ENCODE results near the gene SLC35F5.
"Not testable (repeated sequence)": the region's sequence is repeated elsewhere in the genome, so short reads cannot be mapped to it uniquely, and the experiment has no call there.

Gene SLC35F5

GRCh38 chr2:113694438-113694837, 62.0 kb downstream of the SLC35F5 start:
- DNase-seq (ENCODE audit: low read depth): no peak

DNA sequence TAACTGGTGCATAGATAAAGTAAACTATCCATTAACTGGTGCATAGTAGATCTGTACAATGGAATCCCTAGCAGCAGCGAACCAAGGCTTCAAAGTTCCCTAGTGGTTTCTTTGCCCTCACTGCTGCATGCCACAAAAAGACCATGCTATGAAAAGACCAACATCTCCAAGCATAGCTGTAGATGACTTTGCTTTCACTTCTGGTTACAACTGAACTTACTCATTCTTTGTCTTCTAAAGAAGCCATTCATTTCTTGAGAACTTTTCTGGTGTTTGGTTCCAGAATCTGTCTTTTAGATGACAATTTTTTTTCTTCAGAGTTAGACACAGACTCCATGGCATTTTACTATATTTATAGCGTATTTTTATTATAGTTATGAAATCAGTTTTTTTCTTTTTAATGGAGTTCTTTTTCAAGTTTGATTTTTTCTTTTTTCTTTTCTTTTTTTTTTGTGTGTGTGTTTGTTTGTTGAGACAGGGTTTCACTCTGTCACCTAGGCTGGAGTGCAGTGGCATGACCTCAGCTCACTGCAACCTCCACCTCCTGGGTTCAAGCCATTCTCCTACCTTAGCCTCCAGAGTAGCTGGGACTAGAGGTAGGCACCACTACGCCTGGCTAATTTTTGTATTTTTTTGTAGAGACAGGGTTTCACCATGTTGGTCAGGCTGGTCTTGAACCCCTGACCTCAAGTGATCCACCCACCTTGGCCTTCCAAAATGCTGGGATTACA, 63.6 kb downstream of the SLC35F5 start:
- no peak for DNase-seq (ENCODE audit: low read depth)

DNA sequence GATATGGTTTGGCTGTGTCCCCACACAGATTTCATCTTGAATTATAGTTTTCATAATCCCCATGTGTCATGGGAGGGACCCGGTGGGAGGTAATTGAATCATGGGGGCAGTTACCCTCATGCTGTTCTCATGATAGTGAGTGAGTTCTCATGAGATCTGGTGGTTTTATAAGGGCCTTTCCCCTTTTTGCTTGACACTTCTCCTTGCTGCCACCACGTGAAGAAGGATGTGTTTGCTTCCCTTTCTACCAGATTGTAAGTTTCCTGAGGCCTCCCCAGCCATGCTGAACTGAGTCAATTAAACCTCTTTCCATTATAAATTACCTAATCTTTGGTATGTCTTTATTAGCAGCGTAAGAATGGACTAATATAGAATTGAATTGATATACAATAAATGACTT, 65.6 kb downstream of the SLC35F5 start:
- DNase-seq (ENCODE audit: low read depth): not testable (repeated sequence)

DNA sequence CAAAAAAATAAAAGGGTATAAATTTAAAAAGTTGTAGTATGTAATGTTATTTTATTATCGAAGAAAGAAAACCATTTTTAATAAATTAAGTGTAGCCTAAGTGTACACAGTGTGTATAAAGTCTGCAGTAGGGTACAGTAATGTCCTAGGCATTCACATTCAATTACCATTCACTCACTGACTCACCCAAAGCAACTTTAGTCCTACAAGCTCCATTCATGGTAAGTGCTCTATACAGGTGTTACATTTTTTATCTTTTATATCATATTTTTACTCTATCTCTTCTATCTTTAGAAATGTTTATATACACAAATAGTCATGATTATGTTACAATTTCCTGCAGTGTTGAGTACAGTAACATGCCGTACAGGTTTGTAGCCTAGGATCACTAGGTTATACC, 69.9 kb downstream of the SLC35F5 start:
- DNase-seq (ENCODE audit: low read depth): no peak

DNA sequence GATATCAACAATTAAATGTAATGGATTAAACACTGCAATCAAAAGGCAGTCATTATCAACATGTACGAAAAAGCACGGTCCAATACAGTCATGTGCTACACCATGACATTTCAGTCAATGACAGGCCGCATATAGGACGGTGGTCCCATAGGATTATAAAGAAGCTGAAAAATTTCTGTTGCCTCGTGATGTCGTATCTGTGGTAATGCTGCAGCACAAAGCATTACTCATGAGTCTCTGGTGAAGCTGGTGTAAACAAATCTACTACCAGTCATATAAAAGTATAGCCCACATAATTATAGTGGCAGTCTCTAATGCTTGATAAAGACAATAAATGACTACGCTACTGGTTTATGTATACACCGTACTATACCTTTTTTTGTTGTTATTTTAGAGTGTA, 71.0 kb downstream of the SLC35F5 start:
- no peak for DNase-seq (ENCODE audit: low read depth)

DNA sequence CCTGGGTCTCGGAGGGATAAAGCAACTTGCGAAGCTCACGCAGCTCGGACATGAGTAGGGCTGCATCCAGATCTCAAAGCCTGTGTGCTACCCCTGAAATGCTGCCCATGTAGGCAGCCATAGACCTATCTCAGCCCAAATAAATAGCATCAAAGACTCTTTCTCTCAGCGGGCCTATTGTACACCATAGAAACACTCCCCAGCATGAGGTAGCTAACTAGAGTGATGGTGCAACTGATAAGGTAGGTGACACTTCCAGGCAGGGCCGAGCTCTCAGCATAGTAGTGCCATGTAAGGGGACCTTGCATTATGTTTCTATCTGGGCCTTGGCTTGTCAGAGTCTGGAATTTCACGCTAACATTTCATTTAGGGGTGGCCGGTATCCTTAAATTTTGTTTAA, 77.0 kb downstream of the SLC35F5 start:
- no peak for DNase-seq (ENCODE audit: low read depth)

- no peak for DNase-seq (ENCODE audit: low read depth)
Measured at GRCh38 chr2:113677330-113677729, 79.1 kb downstream of the SLC35F5 start.

- no peak for DNase-seq (ENCODE audit: low read depth)
Measured at GRCh38 chr2:113676623-113677266, 79.7 kb downstream of the SLC35F5 start.

DNA sequence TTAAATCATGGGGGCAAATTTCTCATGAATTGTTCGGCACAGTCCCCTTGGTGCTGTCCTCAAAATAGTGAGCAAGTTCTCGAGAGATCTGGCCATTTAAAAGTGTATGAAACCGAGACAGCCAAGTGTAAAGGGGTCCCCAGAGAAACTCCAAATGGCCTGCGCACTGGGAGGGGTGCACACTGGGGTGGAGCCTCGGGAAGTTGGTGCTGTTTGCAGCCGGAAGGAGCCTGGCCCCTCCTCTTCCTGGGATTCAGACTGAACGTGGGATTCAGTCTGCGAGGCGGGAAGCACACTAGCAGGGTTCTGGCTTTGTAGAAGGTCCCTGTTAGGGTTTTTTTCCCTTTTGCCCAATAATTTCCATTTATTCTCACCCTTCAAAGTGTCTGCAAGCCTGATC, 80.6 kb downstream of the SLC35F5 start:
- DNase-seq (ENCODE audit: low read depth): no peak

DNA sequence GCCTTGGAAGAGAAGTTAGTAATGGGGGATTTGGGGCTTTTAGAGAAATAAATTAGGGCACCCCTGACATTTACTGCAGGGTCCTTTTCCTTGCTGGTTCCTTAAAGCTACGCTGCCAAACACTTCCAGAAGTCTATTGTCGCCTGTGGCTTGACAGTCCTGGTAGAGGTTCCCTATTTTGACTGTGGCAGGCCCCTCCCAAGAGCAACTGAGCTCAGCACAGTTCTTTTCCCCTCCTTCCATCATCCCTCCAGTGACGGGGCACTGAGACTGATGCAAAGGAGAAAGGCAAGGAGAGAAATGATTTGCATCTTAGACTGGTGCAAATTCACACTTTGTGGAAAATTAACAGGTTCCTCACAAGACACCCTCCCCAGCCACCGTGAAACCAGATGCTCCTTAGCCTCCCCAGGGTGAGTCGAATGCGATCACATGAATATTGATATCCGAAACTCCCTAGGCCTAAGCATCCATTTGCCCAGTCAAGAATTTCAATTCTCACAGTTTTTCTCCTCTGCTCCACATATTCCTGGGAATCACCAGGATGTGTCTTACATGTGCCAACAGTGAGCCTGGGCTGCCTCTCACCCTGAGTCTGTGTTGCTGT, 84.0 kb downstream of the SLC35F5 start:
- no peak for DNase-seq (ENCODE audit: low read depth)

GRCh38 chr2:113669013-113669412, 87.4 kb downstream of the SLC35F5 start:
- not testable (repeated sequence) for DNase-seq (ENCODE audit: low read depth)

GRCh38 chr2:113664761-113665533, 91.5 kb downstream of the SLC35F5 start:
- not testable (repeated sequence) for DNase-seq (ENCODE audit: low read depth)

GRCh38 chr2:113663285-113664060, 93.0 kb downstream of the SLC35F5 start:
- not testable (repeated sequence) for DNase-seq (ENCODE audit: low read depth)
